GM19395 (cell line): Measurements from ENCODE around the gene KRT77.
"Not testable (repeated sequence)": the region's sequence is repeated elsewhere in the genome, so short reads cannot be mapped to it uniquely, and the experiment has no call there.

Experiments used
- ATAC-seq: cut with Tn5 transposase; IDR thresholded peaks from one replicate; pipeline ENCODE4 v1.9.1; 2021; ENCODE audit warnings: mild to moderate bottlenecking, moderate library complexity; ENCODE audit not compliant: unreplicated experiment

Gene KRT77

DNA sequence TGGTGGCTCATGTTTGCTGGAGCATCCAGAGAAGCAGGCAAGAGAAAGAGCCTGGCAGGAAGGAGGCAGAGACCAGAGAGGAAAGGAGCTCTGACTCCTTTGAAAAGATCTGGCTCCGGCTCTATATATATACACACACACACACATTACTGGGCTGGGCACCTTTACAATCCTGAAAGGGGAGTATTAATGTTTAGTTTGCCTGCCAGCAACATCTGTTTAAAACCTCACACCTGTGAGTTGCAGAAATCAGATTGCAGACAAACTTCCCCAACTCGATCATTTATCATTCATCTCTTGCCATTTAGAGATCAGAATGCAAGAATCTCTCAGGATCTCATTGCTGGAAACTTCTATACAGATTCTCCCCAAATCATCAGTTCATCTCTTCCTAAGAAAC is at the start of gene KRT77:
TSS of gene KRT77 (minus strand) at position 101 of the 400 bp plus-strand sequence. CDS start at position 11, 90 bp downstream.
- no peak for ATAC-seq

DNA sequence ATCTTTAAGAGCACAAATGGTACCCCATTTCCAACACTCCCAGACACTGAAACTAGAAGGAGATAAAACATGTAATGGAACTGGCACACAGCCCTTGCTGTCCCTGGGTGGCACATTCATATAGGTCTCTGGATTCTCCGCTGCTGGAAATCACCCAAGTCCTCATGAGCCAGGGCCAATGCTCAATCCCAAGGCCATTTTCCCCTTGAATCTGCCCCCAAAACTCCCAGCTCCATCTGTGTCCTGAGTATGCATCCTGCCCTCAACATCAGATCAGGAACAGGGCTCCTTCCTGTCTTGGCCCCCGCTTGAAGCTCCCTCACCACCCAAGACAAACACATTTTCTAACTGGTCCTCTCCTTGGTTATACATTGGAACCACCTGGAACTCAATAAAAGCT is 49.2 kb upstream of the KRT77 start:
- no peak for ATAC-seq

DNA sequence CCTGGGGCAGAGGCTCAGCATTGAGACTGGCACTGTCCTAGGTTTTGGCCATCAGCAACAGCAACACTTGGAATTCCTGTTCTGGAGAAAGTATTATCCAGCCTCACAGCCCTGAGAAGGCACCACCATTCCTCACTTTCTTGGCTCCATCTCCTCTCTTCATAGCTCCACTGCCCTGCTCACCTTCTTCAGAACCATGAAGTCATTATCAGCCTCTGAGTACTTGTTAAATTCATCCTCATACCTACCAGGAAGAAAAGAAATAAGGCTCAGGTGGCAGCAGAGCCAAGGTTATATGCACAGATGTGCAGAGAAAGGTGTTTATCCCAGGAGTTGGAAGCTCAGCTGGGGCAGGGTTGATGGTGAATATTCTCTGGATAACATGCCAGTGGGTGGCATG is 48.5 kb upstream of the KRT77 start:
- ATAC-seq: no peak

DNA sequence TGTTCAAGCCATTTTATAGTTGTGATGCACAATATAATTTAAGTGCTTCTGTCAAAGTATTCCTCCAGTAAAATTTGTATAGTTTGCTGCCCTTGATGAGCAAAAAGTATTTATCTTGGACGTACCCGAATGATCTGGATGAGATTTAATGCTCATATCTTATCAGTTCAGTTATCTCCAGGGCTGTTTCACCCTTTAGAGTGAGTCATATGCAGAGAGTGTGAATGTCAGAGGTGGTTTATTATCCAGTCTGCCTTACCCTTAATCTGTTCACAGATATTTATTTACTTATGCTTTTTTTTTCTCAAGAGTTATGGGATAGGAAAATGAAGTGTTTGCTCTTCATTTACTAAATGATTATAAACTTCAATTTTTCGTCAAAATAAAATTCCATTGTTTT is 47.2 kb upstream of the KRT77 start:
- ATAC-seq: not testable (repeated sequence)

DNA sequence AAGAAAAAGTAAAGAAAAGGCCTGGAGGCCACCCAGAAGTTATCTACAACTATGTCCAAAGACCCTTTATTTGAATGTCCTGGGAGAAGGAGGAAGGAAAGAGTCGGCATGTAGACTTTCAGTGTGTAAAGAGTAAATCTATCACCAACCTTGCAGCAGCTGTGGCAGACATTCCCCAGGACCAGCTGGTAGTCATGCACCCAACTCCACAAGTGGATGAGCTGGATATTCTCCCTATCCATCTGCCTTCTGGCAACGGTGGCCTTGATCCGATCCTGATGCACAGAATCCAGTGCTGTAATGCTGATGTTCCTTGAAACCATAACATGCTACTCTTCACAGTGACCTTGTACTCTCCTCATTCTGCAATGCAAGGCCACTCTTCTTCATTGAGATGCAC is 46.5 kb upstream of the KRT77 start:
- ATAC-seq: no peak

DNA sequence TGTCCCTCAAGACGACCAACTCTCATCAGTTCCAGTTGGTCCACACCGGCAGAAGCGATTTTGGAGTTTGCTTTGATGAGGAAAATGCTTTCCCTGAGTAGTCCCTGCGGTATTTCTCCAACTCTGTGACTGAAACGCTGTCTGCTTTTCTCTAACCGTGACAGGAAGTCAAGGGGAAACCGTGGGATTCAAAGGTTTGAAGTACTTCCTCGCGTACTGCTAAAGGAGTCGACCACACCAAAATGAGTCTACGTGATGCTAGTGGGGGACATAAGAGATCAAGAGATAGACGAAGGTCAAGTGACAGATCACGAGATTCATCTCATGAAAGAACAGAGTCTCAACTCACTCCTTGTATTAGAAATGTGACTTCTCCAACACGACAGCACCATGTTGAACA is 45.3 kb upstream of the KRT77 start:
- no peak for ATAC-seq

DNA sequence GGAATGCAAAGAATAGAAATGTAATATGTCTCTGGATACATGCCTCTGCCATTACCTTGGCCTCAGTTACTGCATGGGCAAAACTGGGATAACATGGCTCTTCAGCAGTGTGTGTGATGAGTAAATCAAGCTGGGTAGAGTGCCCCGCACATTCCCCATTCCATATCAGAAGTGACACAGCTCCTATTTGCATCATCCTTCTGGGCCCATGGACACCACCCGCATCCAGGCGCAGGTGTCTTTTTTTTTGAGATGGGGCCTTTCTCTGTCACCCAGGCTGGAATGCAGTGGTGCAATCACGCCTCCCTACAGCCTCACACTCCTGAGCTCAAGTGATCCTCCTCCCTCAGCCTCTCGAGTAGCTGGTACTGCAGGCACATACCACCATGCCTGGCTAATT is 42.2 kb upstream of the KRT77 start:
- ATAC-seq: no peak

DNA sequence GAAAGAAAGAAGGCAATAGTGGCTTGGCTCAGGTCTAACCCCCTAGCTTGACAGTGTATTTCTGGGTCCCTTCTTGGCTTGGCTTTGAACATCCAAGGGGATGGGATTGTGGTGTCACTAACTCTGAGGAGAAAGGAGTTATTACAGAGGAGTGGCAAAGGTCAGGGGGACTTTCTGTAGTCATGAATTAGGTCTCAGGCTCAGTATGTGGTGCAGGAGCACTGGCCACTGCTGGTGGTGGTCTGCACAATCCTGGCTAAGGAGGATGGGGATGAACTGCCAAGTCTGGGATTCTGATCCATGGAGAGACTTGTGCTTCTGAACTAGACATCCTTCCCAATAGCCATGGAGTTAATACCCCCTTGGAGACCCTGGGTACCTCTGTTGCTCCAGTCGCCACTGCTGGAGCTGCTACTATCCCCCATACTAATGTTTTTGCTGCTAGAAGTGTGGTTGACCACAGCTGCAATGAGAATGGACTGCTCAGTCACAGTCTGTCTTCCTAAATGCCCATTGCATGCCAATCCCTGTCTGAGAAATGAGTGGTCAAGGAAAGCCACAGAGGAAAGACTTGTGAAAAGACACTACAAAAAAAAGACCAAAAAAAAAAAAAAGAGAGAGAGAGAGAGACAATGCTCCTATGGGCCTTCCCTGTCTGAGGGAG is 41.3 kb upstream of the KRT77 start:
- no peak for ATAC-seq

DNA sequence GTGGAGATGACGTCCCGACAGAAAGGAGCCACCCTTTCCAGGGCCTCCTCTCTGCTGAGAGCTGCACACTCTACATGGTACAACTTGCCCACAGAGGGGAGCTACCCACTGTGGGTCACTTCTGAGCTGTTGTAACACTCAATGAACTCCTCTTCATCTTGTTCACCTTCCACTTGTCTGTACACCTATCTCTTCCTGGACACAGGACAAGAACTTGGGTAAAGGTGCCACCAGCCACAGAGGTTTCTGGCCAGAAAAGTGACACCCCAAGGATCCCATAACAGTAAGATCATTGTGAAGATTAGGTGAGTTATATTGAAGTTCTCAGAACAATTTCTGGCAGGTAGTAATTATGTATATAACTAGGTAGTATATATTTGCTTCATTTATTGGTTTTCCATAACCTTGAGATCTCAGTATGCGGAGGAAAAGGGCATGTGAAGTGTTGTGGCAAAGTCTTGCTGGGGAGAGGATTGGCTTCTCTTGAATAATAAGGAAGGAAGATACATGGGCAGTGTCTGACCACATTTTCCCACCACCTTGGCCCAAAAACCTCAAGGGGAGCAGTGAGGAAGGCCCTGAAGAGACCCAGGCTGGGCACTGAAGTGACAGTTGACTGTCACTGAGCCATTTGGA is 39.6 kb upstream of the KRT77 start:
- no peak for ATAC-seq

DNA sequence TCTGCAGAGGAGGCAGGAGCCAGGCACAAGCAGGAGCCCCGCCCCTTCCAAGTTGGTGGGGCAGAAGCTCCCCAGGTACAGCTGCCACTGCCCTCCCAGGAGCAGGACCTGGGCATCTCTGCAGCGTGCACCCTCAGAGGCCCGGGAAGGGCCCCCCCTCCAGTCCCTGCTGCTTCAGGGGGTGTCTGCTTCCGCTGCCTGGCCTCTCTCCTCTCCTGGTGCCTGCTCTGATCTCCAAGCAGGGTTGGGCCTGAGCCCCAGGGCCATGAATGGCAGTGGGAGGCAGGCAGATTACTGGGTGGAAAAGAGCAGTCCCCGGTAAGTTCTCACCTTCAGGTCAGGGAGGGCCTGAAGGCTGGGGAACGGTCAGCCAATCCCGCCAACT is 38.9 kb upstream of the KRT77 start:
- no peak for ATAC-seq

DNA sequence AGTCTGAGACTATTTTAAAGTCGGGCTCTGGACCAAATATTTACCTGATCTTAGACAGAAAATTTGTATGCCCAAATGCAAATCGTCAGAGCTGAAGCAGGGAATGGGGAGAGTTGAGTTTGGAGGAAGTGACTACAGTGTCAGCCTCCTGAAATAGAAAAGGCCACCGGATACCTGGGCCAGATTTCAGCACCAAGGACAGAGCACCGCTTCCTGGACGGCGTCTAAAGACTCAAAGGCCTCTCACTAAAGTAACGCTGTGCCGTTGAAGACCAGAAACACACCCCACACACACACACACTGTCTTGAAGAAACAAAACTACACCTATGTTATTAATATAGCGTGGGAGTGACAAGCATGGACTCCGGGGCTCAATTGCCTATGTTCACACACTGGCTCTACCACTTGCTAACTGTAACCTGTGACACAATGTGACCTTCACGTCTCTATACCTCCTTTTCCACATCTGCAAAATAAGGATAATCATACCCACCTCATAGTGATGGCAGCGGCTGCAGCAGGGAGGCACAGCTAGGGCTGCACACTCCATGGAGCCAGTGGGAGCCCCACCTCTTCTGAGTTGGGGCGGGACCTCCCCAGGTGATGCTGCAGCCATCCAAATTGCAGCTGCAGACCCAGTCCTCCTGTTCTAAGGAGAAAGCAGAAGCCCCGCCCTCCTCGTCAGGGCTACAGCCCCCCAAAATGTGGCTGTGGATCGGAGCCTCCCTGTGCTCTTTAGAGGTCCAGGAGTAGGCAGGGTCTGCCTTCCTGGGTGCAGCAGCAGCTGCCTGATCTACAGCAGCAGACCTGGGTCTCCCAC is 38.3 kb upstream of the KRT77 start:
- ATAC-seq: no peak

DNA sequence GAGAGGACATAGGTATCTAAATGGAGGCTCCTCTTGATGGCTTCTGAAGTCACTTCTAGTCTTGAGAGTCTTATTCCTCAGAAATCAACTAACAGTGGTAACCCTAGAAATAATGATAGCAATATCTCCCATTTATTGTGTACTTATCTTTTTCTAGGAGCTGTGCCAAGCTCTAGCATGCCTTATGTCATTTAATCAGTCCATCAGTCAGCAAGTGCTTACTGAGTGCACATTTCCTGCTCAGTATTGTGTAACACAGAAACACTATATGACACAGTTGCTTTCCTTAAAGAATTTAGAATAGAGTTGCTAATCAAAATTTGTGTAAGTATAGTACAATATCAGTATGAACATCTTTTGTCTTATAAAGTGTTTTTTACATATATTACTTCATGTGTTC is 37.3 kb upstream of the KRT77 start:
- no peak for ATAC-seq

DNA sequence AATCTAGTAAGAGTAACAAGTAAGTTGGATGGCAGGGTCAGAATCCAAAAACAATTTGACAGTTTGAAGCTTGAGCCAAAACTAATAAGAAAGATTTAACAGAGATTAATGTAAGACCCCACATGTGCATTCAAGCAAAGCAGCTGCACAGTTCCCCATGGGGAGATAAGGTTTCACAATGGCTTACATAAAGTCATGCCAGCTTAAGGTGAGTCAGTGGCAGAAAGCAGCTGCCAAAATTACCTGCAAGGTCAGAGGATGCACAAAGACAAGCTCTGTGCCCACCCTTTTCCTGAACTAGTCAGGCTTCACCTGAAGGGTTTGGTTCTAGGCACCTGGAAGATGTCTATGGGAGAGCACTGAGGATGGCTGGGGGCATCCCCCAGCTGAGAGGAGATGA is 36.6 kb upstream of the KRT77 start:
- ATAC-seq: no peak

DNA sequence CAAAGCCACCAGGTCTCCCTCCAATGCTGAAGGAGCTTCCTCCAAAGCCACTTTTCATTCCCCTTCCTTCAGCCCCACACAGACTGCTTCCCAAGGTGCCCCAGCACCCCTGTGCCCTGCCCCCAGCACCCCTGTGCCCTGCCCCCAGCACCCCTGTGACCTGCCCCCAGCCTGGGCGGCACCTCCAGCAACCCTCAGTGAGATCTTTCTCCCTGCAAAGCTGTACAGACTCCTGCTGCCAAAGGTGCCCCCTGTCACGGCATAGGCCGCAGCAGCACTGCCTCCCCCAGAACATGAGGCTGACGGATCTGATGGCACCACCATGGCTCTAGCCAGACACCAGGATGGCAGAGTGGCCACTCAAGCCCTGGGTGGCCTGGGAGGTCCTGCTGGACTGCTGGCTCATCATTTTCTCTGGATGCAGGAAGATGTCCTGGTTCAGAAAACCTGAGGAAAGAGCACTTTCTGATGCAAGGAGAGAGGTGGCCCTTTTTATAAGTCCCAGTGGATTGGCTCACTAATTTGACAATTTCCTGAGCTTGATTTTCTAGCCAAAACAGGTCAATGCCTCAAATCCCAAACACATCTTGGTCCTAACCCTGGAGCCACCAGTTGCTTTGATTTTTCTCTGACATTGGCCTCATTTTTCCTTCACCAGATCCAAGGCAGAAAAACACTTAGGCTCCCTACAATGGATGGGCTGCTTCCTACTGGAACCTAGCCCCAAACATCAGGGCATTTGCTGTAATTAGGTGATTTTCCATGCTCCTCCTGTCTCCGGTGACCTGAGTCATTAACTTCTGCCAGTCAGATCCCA is 32.7 kb upstream of the KRT77 start:
- no peak for ATAC-seq

DNA sequence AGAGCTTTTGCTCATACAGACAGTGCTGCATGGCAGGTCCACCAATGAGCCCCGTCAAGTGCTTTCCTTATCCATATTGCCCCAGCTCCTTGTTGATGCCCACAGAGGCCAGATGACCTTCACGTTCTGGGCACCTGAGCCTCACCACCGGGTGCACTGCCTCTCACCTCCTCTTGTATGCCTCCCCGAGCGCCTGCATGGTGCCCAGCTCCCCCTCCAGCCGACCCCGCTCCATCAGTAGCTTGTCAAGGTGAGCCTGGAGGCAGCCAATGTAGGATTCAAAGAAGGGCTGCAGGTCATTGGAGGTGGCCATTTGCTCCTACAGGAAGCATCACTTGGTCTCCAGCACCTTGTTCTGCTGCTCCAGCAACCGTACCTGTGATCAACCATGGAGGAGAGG is 31.8 kb upstream of the KRT77 start:
- no peak for ATAC-seq

DNA sequence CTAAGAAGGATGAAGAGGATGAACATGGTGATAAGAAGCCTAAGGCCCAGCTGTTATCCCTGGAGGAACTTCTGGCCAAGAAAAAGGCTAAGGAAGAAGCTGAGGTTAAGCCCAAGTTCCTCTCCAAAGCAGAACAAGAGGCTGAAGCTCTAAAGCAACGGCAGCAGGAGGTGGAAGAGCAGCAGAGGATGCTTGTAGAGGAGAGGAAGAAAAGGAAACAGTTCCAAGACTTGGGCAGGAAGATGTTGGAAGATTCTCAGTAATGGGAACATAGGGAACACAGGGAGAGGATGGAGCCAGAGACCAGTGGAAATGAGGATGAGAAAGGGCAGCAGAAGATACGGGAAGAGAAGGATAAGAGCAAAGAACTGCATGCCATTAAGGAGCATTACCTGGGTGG is 27.5 kb upstream of the KRT77 start:
- ATAC-seq: no peak

DNA sequence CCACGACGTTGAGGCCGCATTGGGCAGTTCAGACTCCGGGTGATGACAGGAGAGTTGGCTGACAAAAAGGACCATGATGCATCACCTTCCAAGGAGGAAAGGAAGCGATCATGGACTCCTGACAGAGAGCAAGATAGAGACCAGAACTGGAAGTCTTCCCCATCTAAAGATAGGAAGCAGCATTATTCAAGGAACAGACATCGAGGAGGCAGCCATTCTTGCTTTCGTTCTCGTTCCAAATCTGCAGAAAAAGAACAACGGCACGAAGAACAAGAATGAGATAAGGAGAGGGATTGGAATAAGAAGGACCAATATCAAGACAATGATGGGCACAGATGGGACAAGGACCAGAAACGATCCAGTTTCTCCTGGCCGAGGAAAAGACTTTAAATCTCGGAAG is 27.1 kb upstream of the KRT77 start:
- ATAC-seq: no peak

DNA sequence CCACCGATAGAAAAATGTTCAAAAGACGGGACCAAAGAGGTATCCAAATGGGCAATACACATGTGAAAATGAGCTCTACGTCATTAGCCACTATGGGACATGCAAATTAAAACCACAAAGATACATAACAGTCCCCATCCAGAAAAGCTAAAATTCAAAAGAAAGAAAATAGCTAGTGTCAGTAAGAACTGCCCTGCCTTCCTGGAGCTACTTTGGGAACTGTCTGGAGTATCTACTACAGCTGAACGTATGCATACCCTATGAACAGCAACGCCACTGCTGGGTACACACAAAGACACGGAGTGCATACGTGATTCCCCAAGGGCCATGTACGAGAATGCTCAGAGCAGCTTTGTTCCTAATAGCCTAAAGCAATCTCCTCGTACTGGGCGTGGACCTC is 25.8 kb upstream of the KRT77 start:
- no peak for ATAC-seq

DNA sequence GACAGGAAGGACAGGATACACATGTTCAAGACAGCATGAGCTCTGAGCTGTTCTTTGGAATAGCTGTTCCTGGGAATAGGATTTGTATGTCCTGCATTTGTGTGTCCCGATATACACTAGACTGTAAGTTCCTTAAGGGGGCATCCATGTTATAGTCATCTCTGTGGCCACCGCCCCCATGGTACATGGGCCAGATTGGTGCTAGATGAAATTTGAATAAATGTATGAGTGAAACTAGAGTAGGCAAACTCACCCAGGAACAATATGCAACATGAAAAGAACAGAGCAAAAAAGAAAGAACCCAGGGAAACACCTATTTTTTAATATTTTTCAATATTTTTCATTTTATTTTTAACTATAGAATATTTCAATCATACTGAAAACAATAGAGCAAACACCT is 25.1 kb upstream of the KRT77 start:
- no peak for ATAC-seq

DNA sequence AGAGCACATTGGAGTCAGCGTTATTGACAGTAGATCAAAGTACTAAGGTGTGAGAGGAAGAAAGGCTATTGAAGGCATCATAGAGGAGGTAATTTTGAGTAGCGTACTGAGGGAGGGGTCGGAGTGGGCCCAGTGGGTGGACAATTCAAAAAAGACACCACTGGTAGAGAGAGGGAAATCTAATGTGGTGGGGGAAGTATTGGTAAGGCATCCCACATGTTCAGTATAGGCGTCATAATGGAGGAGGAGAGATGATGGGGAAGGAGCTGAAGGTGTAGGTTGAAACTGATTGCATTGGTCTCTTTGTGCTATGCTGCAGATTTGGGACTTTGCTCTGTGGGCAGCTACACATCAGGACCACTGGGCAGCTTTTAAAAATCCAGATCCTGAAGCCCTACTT is 23.7 kb upstream of the KRT77 start:
- ATAC-seq: no peak

DNA sequence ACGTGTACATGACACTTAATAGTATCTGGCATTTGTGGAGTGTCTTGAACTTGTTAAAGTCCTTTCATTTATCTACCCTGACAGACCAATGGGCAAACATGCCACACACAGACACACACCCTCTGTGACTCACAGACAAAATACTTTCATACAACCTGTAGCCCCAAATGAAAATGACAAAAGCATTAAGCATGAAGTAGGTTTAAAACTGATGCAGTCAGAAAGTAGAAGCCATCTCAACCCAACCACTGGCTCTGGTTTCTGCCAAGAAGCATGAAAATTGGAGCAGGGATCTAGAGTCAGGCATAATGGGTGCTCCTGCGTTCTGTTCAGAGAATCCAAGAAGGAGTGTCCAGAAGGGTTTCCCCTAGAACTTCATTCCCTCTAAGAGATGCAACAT is 23.1 kb upstream of the KRT77 start:
- ATAC-seq: no peak
